OCI-LY3 (cell line): Measurements from ENCODE around the gene TSEN54.

Source experiments
- CTCF ChIP-seq: fragments of 200-600, 300-600 bp; sonication (generic); IDR thresholded peaks from 2 replicates; pipeline ENCODE4 v1.5.1; 2014; ENCODE audit warnings: antibody characterized with exemption, low read length, low read depth
- EZH2phosphoT487 ChIP-seq: fragments of 200-600 bp; shearing (Covaris generic); IDR thresholded peaks from 2 replicates; pipeline ENCODE4 v1.6.1; 2018; ENCODE audit warnings: antibody characterized with exemption, mixed run types, low read depth

- no peak for TF ChIP-seq CTCF
- no peak for TF ChIP-seq EZH2phosphoT487
These were observed 30.8 kb downstream of the TSEN54 start for GRCh38 chr17:75547091-75547490.
